Smooth muscle cell (in vitro differentiated cells): ENCODE data around the gene CAMK2N1. TPM values are rescaled to one million over a fixed set of nuclear protein-coding genes. Genes with fewer than 3 reads are reported as not detected.

Experiments
- DNase-seq: peaks from one replicate; lab custom pipeline; 2025; ENCODE audit not compliant: unreplicated experiment; lab: John Stamatoyannopoulos, UW
- H2AFZ ChIP-seq: fragments of 200-600 bp; sonication (generic); 2 replicates; pipeline ENCODE4 v1.6.0; 2016; ENCODE audit warnings: antibody characterized with exemption, low read depth, mild to moderate bottlenecking
- H3F3A ChIP-seq: fragments of 200-600 bp; sonication (generic); 2 replicates; pipeline ENCODE4 v1.6.0; 2017; ENCODE audit warnings: antibody characterized with exemption, low read depth
- H3K27ac ChIP-seq: fragments of 200-600 bp; sonication (generic); 2 replicates; pipeline ENCODE4 v1.5.1; 2016; ENCODE audit warnings: low read depth, mild to moderate bottlenecking
- H3K27me3 ChIP-seq: fragments of 200-600 bp; sonication (generic); 2 replicates; pipeline ENCODE4 v1.6.1; 2016; ENCODE audit warnings: low read depth, mild to moderate bottlenecking
- H3K36me3 ChIP-seq: fragments of 200-600 bp; sonication (generic); 2 replicates; pipeline ENCODE4 v1.5.1; 2016; ENCODE audit warnings: low read depth
- H3K4me1 ChIP-seq: fragments of 200-600 bp; sonication (generic); 2 replicates; pipeline ENCODE4 v1.5.1; 2016; ENCODE audit warnings: low read depth
- H3K4me2 ChIP-seq: fragments of 200-600 bp; sonication (generic); 2 replicates; pipeline ENCODE4 v1.6.0; 2016; ENCODE audit warnings: mild to moderate bottlenecking
- H3K4me3 ChIP-seq: fragments of 200-600 bp; sonication (generic); 2 replicates; pipeline ENCODE4 v1.5.1; 2016; ENCODE audit warnings: mild to moderate bottlenecking
- H3K79me2 ChIP-seq: fragments of 200-600 bp; sonication (generic); 2 replicates; pipeline ENCODE4 v1.6.0; 2016; ENCODE audit warnings: low read depth, mild to moderate bottlenecking
- H3K9ac ChIP-seq: fragments of 200-600 bp; sonication (generic); 2 replicates; pipeline ENCODE4 v1.6.0; 2016; ENCODE audit warnings: low read depth
- H3K9me3 ChIP-seq: fragments of 200-600 bp; sonication (generic); replicated peaks from 2 replicates; pipeline ENCODE4 v1.5.1; 2016; ENCODE audit warnings: low read depth
- H4K20me1 ChIP-seq: fragments of 200-600 bp; sonication (generic); 2 replicates; pipeline ENCODE4 v1.6.0; 2016; ENCODE audit warnings: low read depth
- WGBS: methylation state at CpG from one replicate; pipeline ENCODE4 v1.1.7; 2016; ENCODE audit warnings: low lambda C conversion rate; 5-methylcytosine and 5-hydroxymethylcytosine counted together
- polyA plus RNA-seq: library from polyadenylated mRNA; unstranded; fragments of >200 nt; fragmentation: Nextera tagmentation; extraction: Ambion mirVana; gene quantifications from 2 replicates; pipeline ENCODE4 v1.2.1, GENCODE V29; 2016
- total RNA-seq: library from RNA; depleted of rRNA; stranded (reverse); fragments of >200 nt; gene quantifications from 2 replicates; pipeline ENCODE4 v1.2.3, GENCODE V29; 2014
- TF ChIP-seq, protein P1 (sequence below): fragments of 200-600 bp; sonication (generic); IDR thresholded peaks from 2 replicates; pipeline ENCODE4 v1.5.1; 2017; ENCODE audit warnings: borderline replicate concordance, mild to moderate bottlenecking, antibody characterized with exemption; ENCODE audit not compliant: insufficient read depth, poor library complexity, severe bottlenecking

CAMK2N1 gene
- total and polyA plus RNA-seq, 2 experiments from 2014 or later = 11.0 to 13.2 TPM

- no peak overlapping the region for H3K27ac ChIP-seq
- H3K9me3 ChIP-seq = no peaks in the 10 kb centered on the region
- H2AFZ ChIP-seq = no peak overlapping the region
- H3K79me2 ChIP-seq = peaks cover 20% of the 10 kb centered on the region
- no peaks in the 10 kb centered on the region for H3K36me3 ChIP-seq
- no peaks in the 10 kb centered on the region for H3K27me3 ChIP-seq
- H3F3A ChIP-seq = peaks cover 5% of the 10 kb centered on the region
- TF ChIP-seq, protein P1, sequence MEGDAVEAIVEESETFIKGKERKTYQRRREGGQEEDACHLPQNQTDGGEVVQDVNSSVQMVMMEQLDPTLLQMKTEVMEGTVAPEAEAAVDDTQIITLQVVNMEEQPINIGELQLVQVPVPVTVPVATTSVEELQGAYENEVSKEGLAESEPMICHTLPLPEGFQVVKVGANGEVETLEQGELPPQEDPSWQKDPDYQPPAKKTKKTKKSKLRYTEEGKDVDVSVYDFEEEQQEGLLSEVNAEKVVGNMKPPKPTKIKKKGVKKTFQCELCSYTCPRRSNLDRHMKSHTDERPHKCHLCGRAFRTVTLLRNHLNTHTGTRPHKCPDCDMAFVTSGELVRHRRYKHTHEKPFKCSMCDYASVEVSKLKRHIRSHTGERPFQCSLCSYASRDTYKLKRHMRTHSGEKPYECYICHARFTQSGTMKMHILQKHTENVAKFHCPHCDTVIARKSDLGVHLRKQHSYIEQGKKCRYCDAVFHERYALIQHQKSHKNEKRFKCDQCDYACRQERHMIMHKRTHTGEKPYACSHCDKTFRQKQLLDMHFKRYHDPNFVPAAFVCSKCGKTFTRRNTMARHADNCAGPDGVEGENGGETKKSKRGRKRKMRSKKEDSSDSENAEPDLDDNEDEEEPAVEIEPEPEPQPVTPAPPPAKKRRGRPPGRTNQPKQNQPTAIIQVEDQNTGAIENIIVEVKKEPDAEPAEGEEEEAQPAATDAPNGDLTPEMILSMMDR = no peak
- no peak overlapping the region for H3K4me2 ChIP-seq
- H4K20me1 ChIP-seq = peaks cover 22% of the 10 kb centered on the region
- no peak overlapping the region for H3K9ac ChIP-seq
- WGBS = 94% methylated on average over 4 of the region's 4 CpGs
- peaks cover 33% of the 10 kb centered on the region for H3K4me1 ChIP-seq
- peak overlapping the region; percentile 31 for H3K4me3 ChIP-seq
- no peak for DNase-seq
Measured at GRCh38 chr1:20479840-20480239, 6.2 kb downstream of the CAMK2N1 start.

DNA sequence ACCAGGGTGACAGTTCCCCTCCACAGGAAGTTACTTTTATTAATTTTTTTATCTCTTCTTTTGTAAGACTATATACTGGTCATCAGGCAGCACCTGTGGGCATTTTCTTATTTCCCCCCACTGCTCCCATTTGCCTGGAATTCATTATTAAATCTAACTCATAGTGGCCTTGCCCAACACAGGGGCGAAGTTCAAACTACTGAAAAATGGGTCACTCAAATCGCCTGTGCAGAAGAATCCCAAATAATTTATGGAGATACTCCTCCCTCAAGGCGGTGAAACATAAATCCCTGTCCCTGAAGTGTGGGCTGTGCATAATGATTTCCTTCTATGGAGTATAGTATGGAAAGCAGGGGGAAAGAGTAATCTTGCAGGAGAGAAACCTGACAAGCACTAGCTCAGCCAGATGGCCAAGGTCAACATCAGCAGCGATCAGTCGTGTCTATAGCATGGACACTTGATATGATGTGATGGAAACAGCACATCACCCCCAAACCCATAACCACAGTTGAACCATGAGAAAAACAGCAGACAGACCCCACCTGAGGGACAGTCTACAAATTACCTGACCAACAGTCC, 7.9 kb downstream of the CAMK2N1 start:
- Histone ChIP-seq H3K9me3 (no peaks in the 10 kb centered on the region), H3F3A (peaks cover 6% of the 10 kb centered on the region), H3K4me1 (peaks cover 22% of the 10 kb centered on the region), H4K20me1 (peaks cover 5% of the 10 kb centered on the region), H3K4me3 (no peak overlapping the region), H3K79me2 (peaks cover 3% of the 10 kb centered on the region), H3K27ac (no peak overlapping the region), H2AFZ (no peak overlapping the region), H3K36me3 (no peaks in the 10 kb centered on the region), H3K27me3 (no peaks in the 10 kb centered on the region), H3K9ac (no peak overlapping the region), H3K4me2 (peak overlapping the region; percentile 26)
- DNase-seq = no peak
- WGBS = 90% methylated on average over 5 of the region's 5 CpGs
- TF ChIP-seq, protein P1 = no peak

- Histone ChIP-seq H3K27ac (no peak overlapping the region), H3K79me2 (no peaks in the 10 kb centered on the region), H3K27me3 (no peaks in the 10 kb centered on the region), H2AFZ (no peak overlapping the region), H3K36me3 (no peaks in the 10 kb centered on the region), H3K4me1 (peaks cover 17% of the 10 kb centered on the region), H3F3A (peaks cover 6% of the 10 kb centered on the region), H4K20me1 (no peaks in the 10 kb centered on the region), H3K9me3 (no peaks in the 10 kb centered on the region), H3K9ac (no peak overlapping the region), H3K4me3 (no peak overlapping the region), H3K4me2 (peak overlapping the region; percentile 26)
- TF ChIP-seq, protein P1 = no peak
- WGBS = 59% methylated on average over 10 of the region's 10 CpGs
- DNase-seq = no peak
Measured at GRCh38 chr1:20477348-20478056, 8.5 kb downstream of the CAMK2N1 start.
